MM.1S (cell line): ENCODE results near the gene FAM83E.

Source experiments
- DNase-seq: peaks from one replicate; pipeline ENCODE4 v3.0.0-alpha.2; 2015
- H2AFZ ChIP-seq: fragments of 300-600 bp; sonication (generic); 2 replicates; pipeline ENCODE4 v1.6.0; 2016; ENCODE audit warnings: antibody characterized with exemption, low read length
- H3F3A ChIP-seq: fragments of 300-600 bp; sonication (generic); 2 replicates; pipeline ENCODE4 v1.6.1; 2016; ENCODE audit warnings: mild to moderate bottlenecking, antibody characterized with exemption, low read length, moderate library complexity, mixed read lengths; ENCODE audit not compliant: insufficient read depth
- H3K27ac ChIP-seq: fragments of 300-600 bp; sonication (generic); 2 replicates; pipeline ENCODE4 v1.5.1; 2016; ENCODE audit warnings: mild to moderate bottlenecking, low read length
- H3K27me3 ChIP-seq: fragments of 300-600 bp; sonication (generic); replicated peaks from 2 replicates; pipeline ENCODE4 v1.6.0; 2016; ENCODE audit warnings: low read length; ENCODE audit not compliant: insufficient read depth
- H3K36me3 ChIP-seq: fragments of 300-600 bp; sonication (generic); replicated peaks from 2 replicates; pipeline ENCODE4 v1.6.1; 2016; ENCODE audit warnings: mild to moderate bottlenecking, low read length, mixed read lengths; ENCODE audit not compliant: insufficient read depth
- H3K4me1 ChIP-seq: fragments of 300-600 bp; sonication (generic); 2 replicates; pipeline ENCODE4 v1.6.1; 2016; ENCODE audit warnings: low read length, mixed read lengths
- H3K4me2 ChIP-seq: fragments of 300-600 bp; sonication (generic); 2 replicates; pipeline ENCODE4 v1.6.0; 2016; ENCODE audit warnings: low read depth, low read length
- H3K4me3 ChIP-seq: fragments of 300-600 bp; sonication (generic); 2 replicates; pipeline ENCODE4 v1.5.1; 2016; ENCODE audit warnings: low read length, mixed read lengths
- H3K79me2 ChIP-seq: fragments of 300-600 bp; sonication (generic); 2 replicates; pipeline ENCODE4 v1.6.1; 2016; ENCODE audit warnings: mixed run types, low read length, mixed read lengths
- H3K9ac ChIP-seq: fragments of 300-600 bp; sonication (generic); 2 replicates; pipeline ENCODE4 v1.6.1; 2016; ENCODE audit warnings: low read length, mixed read lengths
- H3K9me2 ChIP-seq: fragments of 300-600 bp; sonication (generic); replicated peaks from 2 replicates; pipeline ENCODE4 v1.6.1; 2016; ENCODE audit warnings: mild to moderate bottlenecking, low read length, mixed read lengths; ENCODE audit not compliant: insufficient read depth
- H3K9me3 ChIP-seq: fragments of 300-600 bp; sonication (generic); replicated peaks from 2 replicates; pipeline ENCODE4 v1.6.1; 2016; ENCODE audit warnings: mild to moderate bottlenecking, low read length, mixed read lengths; ENCODE audit not compliant: insufficient read depth
- H4K20me1 ChIP-seq: fragments of 300-600 bp; sonication (generic); 2 replicates; pipeline ENCODE4 v1.6.1; 2016; ENCODE audit warnings: mild to moderate bottlenecking, low read length, moderate library complexity, mixed read lengths; ENCODE audit not compliant: insufficient read depth
- EZH2 ChIP-seq: fragments of 300-600 bp; sonication (generic); optimal IDR thresholded peaks from 2 replicates; pipeline ENCODE3; 2017; ENCODE audit warnings: low read depth, mild to moderate bottlenecking, antibody characterized with exemption, low read length, mixed read lengths
- EZH2phosphoT487 ChIP-seq: fragments of 300-600 bp; sonication (generic); IDR thresholded peaks from 2 replicates; pipeline ENCODE4 v1.6.1; 2018; ENCODE audit warnings: antibody characterized with exemption, low read length
- TF ChIP-seq, protein P1 (sequence below): fragments of 300-600 bp; sonication (generic); IDR thresholded peaks from 2 replicates; pipeline ENCODE4 v1.5.1; 2016; ENCODE audit warnings: antibody characterized with exemption, low read length, mixed read lengths

The FAM83E gene

GRCh38 chr19:48616041-48616436 lies 1.2 kb upstream of the FAM83E start:
- Histone ChIP-seq H3K4me1 (peaks cover 13% of the 10 kb centered on the region), H3K27me3 (no peaks in the 10 kb centered on the region), H3K4me2 (no peak overlapping the region), H3K9me2 (no peaks in the 10 kb centered on the region), H3K79me2 (peaks cover 39% of the 10 kb centered on the region), H2AFZ (no peak overlapping the region), H3K9ac (no peak overlapping the region), H3K9me3 (no peaks in the 10 kb centered on the region), H4K20me1 (peaks cover 28% of the 10 kb centered on the region), H3K36me3 (peaks cover 19% of the 10 kb centered on the region), H3F3A (peaks cover 33% of the 10 kb centered on the region), H3K27ac (no peak overlapping the region), H3K4me3 (no peak overlapping the region)
- TF ChIP-seq EZH2: no peak
- TF ChIP-seq, protein P1, sequence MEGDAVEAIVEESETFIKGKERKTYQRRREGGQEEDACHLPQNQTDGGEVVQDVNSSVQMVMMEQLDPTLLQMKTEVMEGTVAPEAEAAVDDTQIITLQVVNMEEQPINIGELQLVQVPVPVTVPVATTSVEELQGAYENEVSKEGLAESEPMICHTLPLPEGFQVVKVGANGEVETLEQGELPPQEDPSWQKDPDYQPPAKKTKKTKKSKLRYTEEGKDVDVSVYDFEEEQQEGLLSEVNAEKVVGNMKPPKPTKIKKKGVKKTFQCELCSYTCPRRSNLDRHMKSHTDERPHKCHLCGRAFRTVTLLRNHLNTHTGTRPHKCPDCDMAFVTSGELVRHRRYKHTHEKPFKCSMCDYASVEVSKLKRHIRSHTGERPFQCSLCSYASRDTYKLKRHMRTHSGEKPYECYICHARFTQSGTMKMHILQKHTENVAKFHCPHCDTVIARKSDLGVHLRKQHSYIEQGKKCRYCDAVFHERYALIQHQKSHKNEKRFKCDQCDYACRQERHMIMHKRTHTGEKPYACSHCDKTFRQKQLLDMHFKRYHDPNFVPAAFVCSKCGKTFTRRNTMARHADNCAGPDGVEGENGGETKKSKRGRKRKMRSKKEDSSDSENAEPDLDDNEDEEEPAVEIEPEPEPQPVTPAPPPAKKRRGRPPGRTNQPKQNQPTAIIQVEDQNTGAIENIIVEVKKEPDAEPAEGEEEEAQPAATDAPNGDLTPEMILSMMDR: no peak
- no peak for TF ChIP-seq EZH2phosphoT487
- no peak for DNase-seq

GRCh38 chr19:48615231-48616040 lies 560 bp upstream of the FAM83E start:
- H4K20me1 ChIP-seq: peaks cover 28% of the 10 kb centered on the region
- H3K4me3 ChIP-seq: no peak overlapping the region
- H3K79me2 ChIP-seq: peaks cover 39% of the 10 kb centered on the region
- no peaks in the 10 kb centered on the region for H3K9me3 ChIP-seq
- no peaks in the 10 kb centered on the region for H3K9me2 ChIP-seq
- H3K36me3 ChIP-seq: peaks cover 19% of the 10 kb centered on the region
- H3K4me2 ChIP-seq: no peak overlapping the region
- no peak overlapping the region for H3K9ac ChIP-seq
- H2AFZ ChIP-seq: no peak overlapping the region
- DNase-seq: no peak
- no peak overlapping the region for H3K27ac ChIP-seq
- peaks cover 13% of the 10 kb centered on the region for H3K4me1 ChIP-seq
- no peak for TF ChIP-seq EZH2
- TF ChIP-seq, protein P1: no peak
- no peak for TF ChIP-seq EZH2phosphoT487
- no peaks in the 10 kb centered on the region for H3K27me3 ChIP-seq
- peaks cover 33% of the 10 kb centered on the region for H3F3A ChIP-seq

- TF ChIP-seq EZH2phosphoT487 (no peak), EZH2 (no peak)
- TF ChIP-seq, protein P1: no peak
- H2AFZ ChIP-seq: no peak overlapping the region
- peaks cover 29% of the 10 kb centered on the region for H3K79me2 ChIP-seq
- no peaks in the 10 kb centered on the region for H3K27me3 ChIP-seq
- H3K4me1 ChIP-seq: peaks cover 9% of the 10 kb centered on the region; the same call in 1 of the 2 replicates
- H3K9me2 ChIP-seq: no peaks in the 10 kb centered on the region
- no peak overlapping the region for H3K4me3 ChIP-seq
- H3K27ac ChIP-seq: no peak overlapping the region
- H3K4me2 ChIP-seq: no peak overlapping the region
- H3K9me3 ChIP-seq: no peaks in the 10 kb centered on the region
- peaks cover 19% of the 10 kb centered on the region for H3K36me3 ChIP-seq
- no peak overlapping the region for H3K9ac ChIP-seq
- peaks cover 28% of the 10 kb centered on the region for H4K20me1 ChIP-seq
- H3F3A ChIP-seq: peaks cover 33% of the 10 kb centered on the region
- no peak for DNase-seq
Observed at GRCh38 chr19:48613852-48614435, 932 bp downstream of the FAM83E start.
